ENCODE measurements around the gene LTB4R.
"Not testable (repeated sequence)": the region's sequence is repeated elsewhere in the genome, so short reads cannot be mapped to it uniquely, and the experiment has no call there.

LTB4R gene

DNA sequence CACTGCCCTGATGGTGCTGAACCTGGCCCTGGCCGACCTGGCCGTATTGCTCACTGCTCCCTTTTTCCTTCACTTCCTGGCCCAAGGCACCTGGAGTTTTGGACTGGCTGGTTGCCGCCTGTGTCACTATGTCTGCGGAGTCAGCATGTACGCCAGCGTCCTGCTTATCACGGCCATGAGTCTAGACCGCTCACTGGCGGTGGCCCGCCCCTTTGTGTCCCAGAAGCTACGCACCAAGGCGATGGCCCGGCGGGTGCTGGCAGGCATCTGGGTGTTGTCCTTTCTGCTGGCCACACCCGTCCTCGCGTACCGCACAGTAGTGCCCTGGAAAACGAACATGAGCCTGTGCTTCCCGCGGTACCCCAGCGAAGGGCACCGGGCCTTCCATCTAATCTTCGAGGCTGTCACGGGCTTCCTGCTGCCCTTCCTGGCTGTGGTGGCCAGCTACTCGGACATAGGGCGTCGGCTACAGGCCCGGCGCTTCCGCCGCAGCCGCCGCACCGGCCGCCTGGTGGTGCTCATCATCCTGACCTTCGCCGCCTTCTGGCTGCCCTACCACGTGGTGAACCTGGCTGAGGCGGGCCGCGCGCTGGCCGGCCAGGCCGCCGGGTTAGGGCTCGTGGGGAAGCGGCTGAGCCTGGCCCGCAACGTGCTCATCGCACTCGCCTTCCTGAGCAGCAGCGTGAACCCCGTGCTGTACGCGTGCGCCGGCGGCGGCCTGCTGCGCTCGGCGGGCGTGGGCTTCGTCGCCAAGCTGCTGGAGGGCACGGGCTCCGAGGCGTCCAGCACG is 4.7 kb downstream of the LTB4R start:
- Histone ChIP-seq H3K36me3 (ENCODE audit: control insufficient read depth in 1 of 2, insufficient read depth in 2 of 2, low read length in 2 of 2) (peaks cover 0 to 4% of the 10 kb centered on the region in 2 donors), H3K9me3 (ENCODE audit: control insufficient read depth in 1 of 2, low read length in 2 of 2) (no peaks in the 10 kb centered on the region), H3K27me3 (ENCODE audit: low read depth, low read length) (peaks cover 4% of the 10 kb centered on the region), H3K27ac (ENCODE audit: low read length) (no peak overlapping the region), H3K4me3 (ENCODE audit: low read depth in 1 of 2, low read length in 2 of 2) (peak overlapping the region in 1 of 2 donors; percentile 17), H3K4me1 (ENCODE audit: control insufficient read depth in 1 of 2, insufficient read depth in 2 of 2, low read length in 2 of 2) (peaks cover 9 to 11% of the 10 kb centered on the region in 2 donors)

- H3K27ac ChIP-seq (ENCODE audit: low read length) = no peak overlapping the region
- H3K4me3 ChIP-seq (ENCODE audit: low read depth in 1 of 2, low read length in 2 of 2) = peak overlapping the region in 1 of 2 donors; percentile 17
Observed at GRCh38 chr14:24316597-24316950, 5.3 kb downstream of the LTB4R start.

GRCh38 chr14:24317141-24317928 is 6.0 kb downstream of the LTB4R start:
- Histone ChIP-seq H3K27ac (ENCODE audit: low read length) (no peak overlapping the region), H3K4me3 (ENCODE audit: low read depth in 1 of 2, low read length in 2 of 2) (no peak overlapping the region), H3K27me3 (ENCODE audit: low read depth, low read length) (peaks cover 4% of the 10 kb centered on the region), H3K4me1 (ENCODE audit: control insufficient read depth in 1 of 2, insufficient read depth in 2 of 2, low read length in 2 of 2) (peaks cover 9 to 11% of the 10 kb centered on the region in 2 donors), H3K36me3 (ENCODE audit: control insufficient read depth in 1 of 2, insufficient read depth in 2 of 2, low read length in 2 of 2) (no peaks in the 10 kb centered on the region), H3K9me3 (ENCODE audit: control insufficient read depth in 1 of 2, low read length in 2 of 2) (no peaks in the 10 kb centered on the region)

More at GRCh38 chr14:24316597-24316950, 5.3 kb downstream of the LTB4R start:
- H3K27me3 ChIP-seq (ENCODE audit: low read depth, low read length) = peaks cover 4% of the 10 kb centered on the region
- peaks cover 0 to 4% of the 10 kb centered on the region in 2 donors for H3K36me3 ChIP-seq (ENCODE audit: control insufficient read depth in 1 of 2, insufficient read depth in 2 of 2, low read length in 2 of 2)
- H3K4me1 ChIP-seq (ENCODE audit: control insufficient read depth in 1 of 2, insufficient read depth in 2 of 2, low read length in 2 of 2) = peaks cover 9 to 11% of the 10 kb centered on the region in 2 donors
- no peaks in the 10 kb centered on the region for H3K9me3 ChIP-seq (ENCODE audit: control insufficient read depth in 1 of 2, low read length in 2 of 2)

DNA sequence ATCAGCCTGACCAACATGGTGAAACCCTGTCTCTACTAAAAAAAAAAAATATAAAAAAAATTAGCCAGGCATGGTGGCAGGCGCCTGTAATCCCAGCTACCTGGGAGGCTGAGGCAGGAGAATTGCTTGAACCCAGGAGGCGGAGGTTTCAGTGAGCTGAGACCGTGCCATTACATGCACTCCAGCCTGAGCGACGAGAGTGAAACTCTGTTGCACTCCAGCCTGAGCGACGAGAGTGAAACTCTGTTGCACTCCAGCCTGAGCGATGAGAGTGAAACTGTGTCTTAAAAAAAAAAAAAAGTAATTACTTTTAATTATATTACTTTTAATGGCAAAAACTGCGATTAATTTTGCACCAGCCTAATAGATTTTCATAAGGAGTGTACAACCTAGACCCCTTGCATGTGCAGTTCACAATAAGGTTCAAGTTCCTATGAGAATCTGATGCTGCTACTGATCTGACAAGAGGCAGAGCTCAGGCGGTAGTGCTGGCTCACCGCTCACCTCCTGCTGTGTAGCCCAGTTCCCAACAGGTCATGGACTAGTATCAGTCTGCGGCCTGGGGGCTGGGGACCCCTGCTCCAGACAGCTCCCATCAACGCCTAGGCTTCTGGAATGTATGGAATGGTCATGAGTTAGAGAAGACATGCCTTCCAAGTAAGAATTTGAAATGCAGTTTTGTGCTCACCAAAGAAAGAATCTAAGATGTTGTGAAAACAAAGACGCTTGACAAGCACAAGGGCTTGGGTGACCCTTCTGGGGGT is 10.1 kb downstream of the LTB4R start:
- Histone ChIP-seq H3K9me3 (ENCODE audit: control insufficient read depth in 1 of 2, low read length in 2 of 2) (no peaks in the 10 kb centered on the region), H3K4me3 (ENCODE audit: low read depth in 1 of 2, low read length in 2 of 2) (no peak overlapping the region), H3K36me3 (ENCODE audit: control insufficient read depth in 1 of 2, insufficient read depth in 2 of 2, low read length in 2 of 2) (no peaks in the 10 kb centered on the region), H3K4me1 (ENCODE audit: control insufficient read depth in 1 of 2, insufficient read depth in 2 of 2, low read length in 2 of 2) (peaks cover 0 to 5% of the 10 kb centered on the region in 2 donors), H3K27me3 (ENCODE audit: low read depth, low read length) (peaks cover 4% of the 10 kb centered on the region), H3K27ac (ENCODE audit: low read length) (no peak overlapping the region)

- Histone ChIP-seq H3K36me3 (ENCODE audit: control insufficient read depth in 1 of 2, insufficient read depth in 2 of 2, low read length in 2 of 2) (no peaks in the 10 kb centered on the region), H3K27me3 (ENCODE audit: low read depth, low read length) (peaks cover 4% of the 10 kb centered on the region), H3K4me3 (ENCODE audit: low read depth in 1 of 2, low read length in 2 of 2) (no peak overlapping the region), H3K27ac (ENCODE audit: low read length) (no peak overlapping the region), H3K9me3 (ENCODE audit: control insufficient read depth in 1 of 2, low read length in 2 of 2) (no peaks in the 10 kb centered on the region), H3K4me1 (ENCODE audit: control insufficient read depth in 1 of 2, insufficient read depth in 2 of 2, low read length in 2 of 2) (peaks cover 0 to 6% of the 10 kb centered on the region in 2 donors)
Observed at GRCh38 chr14:24322672-24323071, 11.4 kb downstream of the LTB4R start.

- H3K4me3 ChIP-seq (ENCODE audit: low read depth in 1 of 2, low read length in 2 of 2) = no peak overlapping the region
- peaks cover 0 to 6% of the 10 kb centered on the region in 2 donors for H3K4me1 ChIP-seq (ENCODE audit: control insufficient read depth in 1 of 2, insufficient read depth in 2 of 2, low read length in 2 of 2)
- peaks cover 4% of the 10 kb centered on the region for H3K27me3 ChIP-seq (ENCODE audit: low read depth, low read length)
- no peaks in the 10 kb centered on the region for H3K36me3 ChIP-seq (ENCODE audit: control insufficient read depth in 1 of 2, insufficient read depth in 2 of 2, low read length in 2 of 2)
- H3K27ac ChIP-seq (ENCODE audit: low read length) = no peak overlapping the region
- no peaks in the 10 kb centered on the region for H3K9me3 ChIP-seq (ENCODE audit: control insufficient read depth in 1 of 2, low read length in 2 of 2)
Observed at GRCh38 chr14:24323341-24323740, 12.0 kb downstream of the LTB4R start.

- no peak overlapping the region for H3K27ac ChIP-seq (ENCODE audit: low read length)
- no peak overlapping the region for H3K4me3 ChIP-seq (ENCODE audit: low read depth in 1 of 2, low read length in 2 of 2)
- H3K36me3 ChIP-seq (ENCODE audit: control insufficient read depth in 1 of 2, insufficient read depth in 2 of 2, low read length in 2 of 2) = no peaks in the 10 kb centered on the region
- H3K4me1 ChIP-seq (ENCODE audit: control insufficient read depth in 1 of 2, insufficient read depth in 2 of 2, low read length in 2 of 2) = peaks cover 0 to 8% of the 10 kb centered on the region in 2 donors
- peaks cover 4% of the 10 kb centered on the region for H3K27me3 ChIP-seq (ENCODE audit: low read depth, low read length)
- H3K9me3 ChIP-seq (ENCODE audit: control insufficient read depth in 1 of 2, low read length in 2 of 2) = no peaks in the 10 kb centered on the region
Observed at GRCh38 chr14:24324024-24324423, 12.7 kb downstream of the LTB4R start.

DNA sequence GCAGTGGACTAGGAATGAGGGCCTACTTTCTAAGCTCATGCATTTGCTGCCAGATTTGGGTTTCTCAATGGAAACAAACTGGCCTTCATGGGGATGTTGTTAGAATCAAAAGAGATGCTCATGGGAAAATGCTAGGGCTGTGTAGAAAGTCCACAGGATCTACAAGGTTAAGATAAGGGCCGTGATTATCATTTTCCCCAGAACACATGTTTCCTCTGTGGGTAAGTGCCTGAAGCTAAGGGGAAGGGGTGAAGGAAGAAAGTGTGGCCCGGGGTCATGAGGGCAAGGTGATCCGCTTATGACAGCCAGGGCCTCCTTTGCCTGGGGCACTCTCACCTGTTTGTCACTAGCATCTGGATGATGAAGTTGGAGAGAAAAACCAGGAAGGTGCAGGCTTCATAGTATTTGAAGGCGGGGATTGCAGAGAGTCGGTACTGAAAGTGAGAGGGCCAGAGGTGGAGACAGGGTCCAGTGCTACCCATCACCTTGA is 13.8 kb downstream of the LTB4R start:
- Histone ChIP-seq H3K4me1 (ENCODE audit: control insufficient read depth in 1 of 2, insufficient read depth in 2 of 2, low read length in 2 of 2) (peaks cover 4 to 12% of the 10 kb centered on the region in 2 donors), H3K27me3 (ENCODE audit: low read depth, low read length) (peaks cover 3% of the 10 kb centered on the region), H3K9me3 (ENCODE audit: control insufficient read depth in 1 of 2, low read length in 2 of 2) (no peaks in the 10 kb centered on the region), H3K36me3 (ENCODE audit: control insufficient read depth in 1 of 2, insufficient read depth in 2 of 2, low read length in 2 of 2) (no peaks in the 10 kb centered on the region), H3K4me3 (ENCODE audit: low read depth in 1 of 2, low read length in 2 of 2) (no peak overlapping the region), H3K27ac (ENCODE audit: low read length) (no peak overlapping the region)

DNA sequence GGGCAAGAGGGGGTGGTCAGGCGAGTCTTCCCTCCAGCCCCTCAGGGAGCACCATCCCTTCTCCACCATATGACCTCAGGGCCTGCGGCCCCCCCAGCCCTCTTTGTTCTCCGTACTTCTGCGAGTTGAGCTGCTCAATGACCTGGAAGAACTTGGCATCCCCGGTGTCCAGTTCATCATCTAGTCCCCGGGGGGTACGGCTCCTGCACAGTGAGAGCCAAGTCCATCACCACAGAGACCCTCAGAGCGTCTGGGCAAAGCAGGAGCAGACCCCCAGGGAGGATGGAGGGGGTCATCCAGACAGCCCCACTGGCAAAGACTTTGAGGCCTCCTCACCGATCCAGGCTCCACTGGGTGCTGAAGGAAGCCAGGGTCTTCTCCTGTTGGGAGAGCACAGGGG is 14.7 kb downstream of the LTB4R start:
- Histone ChIP-seq H3K36me3 (ENCODE audit: control insufficient read depth in 1 of 2, insufficient read depth in 2 of 2, low read length in 2 of 2) (no peaks in the 10 kb centered on the region), H3K4me1 (ENCODE audit: control insufficient read depth in 1 of 2, insufficient read depth in 2 of 2, low read length in 2 of 2) (peaks cover 4 to 12% of the 10 kb centered on the region in 2 donors), H3K4me3 (ENCODE audit: low read depth in 1 of 2, low read length in 2 of 2) (no peak overlapping the region), H3K27ac (ENCODE audit: low read length) (no peak overlapping the region), H3K9me3 (ENCODE audit: control insufficient read depth in 1 of 2, low read length in 2 of 2) (no peaks in the 10 kb centered on the region), H3K27me3 (ENCODE audit: low read depth, low read length) (no peaks in the 10 kb centered on the region)

DNA sequence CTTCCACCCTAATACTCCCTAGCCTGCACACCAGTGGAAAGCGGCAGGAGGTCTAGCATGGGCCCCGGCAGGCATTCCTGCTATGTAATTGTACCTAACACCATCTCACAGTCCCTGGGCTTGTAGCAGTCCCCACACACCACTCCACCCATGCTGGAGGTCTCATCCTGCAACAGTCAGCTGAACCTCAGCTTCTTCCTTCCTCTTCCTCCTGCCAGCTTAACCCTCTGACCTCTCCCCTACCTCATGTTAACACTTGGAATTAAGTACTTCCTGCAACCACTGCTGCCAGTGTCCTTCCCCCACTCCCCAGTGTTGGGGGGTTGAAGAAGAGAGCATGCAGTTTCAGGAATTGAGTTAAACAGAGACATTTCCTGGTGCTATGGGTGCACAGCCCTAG is 16.0 kb downstream of the LTB4R start:
- no peaks in the 10 kb centered on the region for H3K27me3 ChIP-seq (ENCODE audit: low read depth, low read length)
- H3K4me3 ChIP-seq (ENCODE audit: low read depth in 1 of 2, low read length in 2 of 2) = no peak overlapping the region
- H3K4me1 ChIP-seq (ENCODE audit: control insufficient read depth in 1 of 2, insufficient read depth in 2 of 2, low read length in 2 of 2) = peaks cover 8 to 19% of the 10 kb centered on the region in 2 donors
- no peak overlapping the region for H3K27ac ChIP-seq (ENCODE audit: low read length)
- H3K9me3 ChIP-seq (ENCODE audit: control insufficient read depth in 1 of 2, low read length in 2 of 2) = no peaks in the 10 kb centered on the region
- no peaks in the 10 kb centered on the region for H3K36me3 ChIP-seq (ENCODE audit: control insufficient read depth in 1 of 2, insufficient read depth in 2 of 2, low read length in 2 of 2)

GRCh38 chr14:24327914-24328313 is 16.6 kb downstream of the LTB4R start:
- not testable (repeated sequence) for H3K27ac ChIP-seq (ENCODE audit: low read length); H3K4me3 ChIP-seq (ENCODE audit: low read depth in 1 of 2, low read length in 2 of 2); H3K9me3 ChIP-seq (ENCODE audit: control insufficient read depth in 1 of 2, low read length in 2 of 2); H3K36me3 ChIP-seq (ENCODE audit: control insufficient read depth in 1 of 2, insufficient read depth in 2 of 2, low read length in 2 of 2); H3K27me3 ChIP-seq (ENCODE audit: low read depth, low read length)
- peaks cover 9 to 25% of the 10 kb centered on the region in 2 donors for H3K4me1 ChIP-seq (ENCODE audit: control insufficient read depth in 1 of 2, insufficient read depth in 2 of 2, low read length in 2 of 2)
